ENCODE results near the gene KICS2.
A peak's percentile ranks its signal among the peaks of the same experiment; 100 is the strongest.

KICS2 gene

DNA sequence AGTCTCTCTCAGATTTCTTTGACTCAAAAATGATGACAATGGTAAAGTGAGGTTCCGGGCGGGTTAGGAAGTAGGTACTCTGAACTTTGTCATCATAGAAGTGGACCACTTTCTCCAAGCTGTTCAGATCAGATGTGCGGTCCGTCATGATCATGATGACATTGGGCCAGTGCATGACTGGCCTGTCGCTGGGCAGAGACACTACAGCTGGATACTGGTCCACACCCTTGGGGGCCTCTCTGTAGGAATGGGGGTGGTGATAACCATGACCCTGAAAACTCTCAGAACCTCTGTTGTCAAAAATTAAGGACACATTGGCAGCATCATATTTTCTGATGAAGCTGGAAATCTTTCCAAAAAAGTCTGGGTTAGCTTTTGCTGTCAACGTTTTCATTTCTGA is 28.2 kb downstream of the KICS2 start:
- H3K27ac Mint-ChIP-seq: no peak overlapping the region
- no peak for ATAC-seq
- no peak overlapping the region for H3K4me3 Mint-ChIP-seq
- H3K9me3 Mint-ChIP-seq: no peaks in the 10 kb centered on the region
- H3K4me1 Mint-ChIP-seq: peaks cover 17% of the 10 kb centered on the region
- H3K27me3 Mint-ChIP-seq: no peaks in the 10 kb centered on the region
- peaks cover 52% of the 10 kb centered on the region for H3K36me3 Mint-ChIP-seq

DNA sequence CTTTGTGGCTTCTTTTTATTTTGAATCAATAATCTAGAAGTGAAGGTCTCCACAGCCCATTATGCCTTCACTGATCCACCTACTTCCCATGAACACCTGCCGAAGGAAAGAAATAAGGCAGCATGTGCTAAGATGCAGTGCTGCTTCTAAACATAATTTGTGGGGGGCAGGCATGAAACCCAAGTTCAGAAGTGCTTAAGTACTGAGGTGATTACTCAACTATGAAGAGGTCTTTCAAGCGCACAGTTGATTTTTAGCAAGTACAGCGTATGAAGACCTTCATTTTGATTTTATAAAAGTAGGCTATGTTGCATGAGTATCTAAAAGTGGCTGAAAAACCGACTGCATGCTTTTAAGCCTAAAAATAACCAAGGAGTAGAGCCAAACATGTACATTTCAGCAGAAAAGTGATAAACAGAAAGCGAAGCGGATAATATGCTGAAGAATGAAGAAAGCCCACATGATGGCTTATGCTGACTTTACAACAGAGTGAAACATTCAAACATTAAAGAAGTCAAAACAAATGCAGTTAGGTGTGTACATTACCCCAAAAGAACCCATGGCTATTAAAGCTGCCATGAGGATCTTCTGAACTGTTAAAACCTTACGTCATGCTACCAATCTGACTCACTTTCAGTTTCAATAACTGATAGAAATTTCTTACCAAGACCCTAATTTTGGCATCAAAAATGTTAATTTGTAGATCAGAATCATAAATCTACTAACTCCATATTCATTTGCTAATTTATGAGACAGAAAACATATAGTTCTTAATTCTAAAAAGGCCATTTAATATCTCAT is 29.3 kb downstream of the KICS2 start:
- H3K4me1 Mint-ChIP-seq: peaks cover 17% of the 10 kb centered on the region
- H3K36me3 Mint-ChIP-seq: peaks cover 56% of the 10 kb centered on the region
- H3K27ac Mint-ChIP-seq: no peak overlapping the region
- H3K27me3 Mint-ChIP-seq: no peaks in the 10 kb centered on the region
- no peak overlapping the region for H3K4me3 Mint-ChIP-seq
- H3K9me3 Mint-ChIP-seq: no peaks in the 10 kb centered on the region
- ATAC-seq: no peak

DNA sequence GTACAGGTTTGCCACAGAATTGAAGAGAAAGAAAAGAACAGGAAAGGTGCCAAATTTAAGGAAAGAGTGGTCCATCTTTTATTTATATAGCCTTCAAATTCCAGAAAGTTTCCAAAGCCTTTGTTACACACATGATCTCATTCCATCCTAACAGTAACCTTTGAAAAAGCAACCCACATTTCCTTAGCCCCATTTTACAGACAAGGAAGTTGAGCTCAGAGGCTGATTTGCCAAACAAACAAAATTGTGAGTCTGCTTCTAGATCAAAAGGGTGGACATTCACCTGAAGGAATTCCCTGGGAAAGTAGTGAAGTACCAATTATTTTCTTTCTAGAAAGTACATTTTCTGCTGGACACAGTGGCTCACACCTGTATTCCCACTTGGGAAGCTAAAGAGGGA is 32.0 kb downstream of the KICS2 start:
- no peak overlapping the region for H3K4me3 Mint-ChIP-seq
- peaks cover 17% of the 10 kb centered on the region for H3K4me1 Mint-ChIP-seq
- no peak overlapping the region for H3K27ac Mint-ChIP-seq
- no peak for ATAC-seq
- no peaks in the 10 kb centered on the region for H3K9me3 Mint-ChIP-seq
- no peaks in the 10 kb centered on the region for H3K27me3 Mint-ChIP-seq
- H3K36me3 Mint-ChIP-seq: peaks cover 55% of the 10 kb centered on the region

DNA sequence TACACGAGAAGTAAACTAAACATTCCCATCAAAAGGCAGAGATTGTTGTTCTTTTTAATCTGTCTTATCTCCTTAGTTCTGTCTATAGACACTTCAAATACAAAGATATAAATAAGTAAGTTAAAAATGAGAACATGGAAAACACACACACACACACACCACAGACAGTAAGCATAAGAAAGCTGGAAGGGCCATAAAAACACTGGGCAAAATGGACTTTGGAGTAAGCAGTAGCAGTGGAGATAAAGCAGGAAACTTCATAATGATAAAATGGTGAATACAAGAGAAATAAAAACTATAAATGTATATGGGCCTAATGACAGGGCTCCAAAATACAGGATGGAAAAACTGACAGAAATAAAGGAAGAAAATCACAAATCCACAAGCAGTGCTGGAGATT is 32.6 kb downstream of the KICS2 start:
- no peaks in the 10 kb centered on the region for H3K9me3 Mint-ChIP-seq
- no peak overlapping the region for H3K4me3 Mint-ChIP-seq
- peaks cover 54% of the 10 kb centered on the region for H3K36me3 Mint-ChIP-seq
- no peak overlapping the region for H3K27ac Mint-ChIP-seq
- H3K4me1 Mint-ChIP-seq: peaks cover 17% of the 10 kb centered on the region
- no peak for ATAC-seq
- no peaks in the 10 kb centered on the region for H3K27me3 Mint-ChIP-seq

DNA sequence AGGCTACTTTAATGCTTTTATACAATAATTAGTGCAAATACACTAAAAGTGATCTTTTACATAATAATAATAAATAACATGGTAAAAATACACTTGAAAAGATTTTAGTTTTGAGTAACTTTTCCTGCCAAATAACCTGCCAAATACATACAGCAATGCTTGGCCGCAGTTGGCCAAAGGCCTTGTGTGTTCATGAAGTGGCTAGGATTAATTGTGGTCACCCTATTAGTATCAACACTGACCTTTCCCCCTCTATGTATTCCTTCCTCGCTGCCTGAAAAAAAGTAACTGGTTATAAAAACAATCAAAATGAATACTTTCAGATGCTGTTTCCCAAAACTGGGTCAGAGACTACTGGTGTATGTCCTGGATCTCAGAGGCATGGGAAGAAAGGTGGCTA is 34.3 kb downstream of the KICS2 start:
- Mint-ChIP-seq H3K4me1 (peaks cover 9% of the 10 kb centered on the region), H3K27ac (no peak overlapping the region), H3K4me3 (no peak overlapping the region), H3K36me3 (peaks cover 45% of the 10 kb centered on the region), H3K9me3 (peaks cover 2% of the 10 kb centered on the region), H3K27me3 (no peaks in the 10 kb centered on the region)
- ATAC-seq: no peak

DNA sequence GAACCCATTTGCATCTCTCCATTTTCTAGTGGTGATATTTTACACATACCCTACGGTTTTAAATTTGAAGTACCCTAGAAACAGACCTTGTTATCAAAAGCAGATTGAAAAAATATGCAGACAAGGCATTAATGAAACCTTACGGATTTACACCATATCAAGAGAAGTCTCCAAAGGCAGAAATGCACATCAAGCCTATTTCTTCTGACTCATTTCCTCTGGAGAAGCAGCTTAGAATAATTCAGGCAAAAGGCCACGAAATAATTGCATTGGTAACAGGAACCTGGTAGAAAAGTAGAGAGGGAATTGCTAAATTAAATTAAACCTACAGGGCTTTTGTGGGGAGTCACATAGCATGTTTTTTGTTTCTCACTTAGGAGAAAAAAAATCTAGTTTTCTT is 34.7 kb downstream of the KICS2 start:
- Mint-ChIP-seq H3K36me3 (peaks cover 45% of the 10 kb centered on the region), H3K9me3 (peaks cover 3% of the 10 kb centered on the region), H3K27ac (no peak overlapping the region), H3K27me3 (no peaks in the 10 kb centered on the region), H3K4me3 (no peak overlapping the region), H3K4me1 (peaks cover 6% of the 10 kb centered on the region)
- ATAC-seq: no peak

DNA sequence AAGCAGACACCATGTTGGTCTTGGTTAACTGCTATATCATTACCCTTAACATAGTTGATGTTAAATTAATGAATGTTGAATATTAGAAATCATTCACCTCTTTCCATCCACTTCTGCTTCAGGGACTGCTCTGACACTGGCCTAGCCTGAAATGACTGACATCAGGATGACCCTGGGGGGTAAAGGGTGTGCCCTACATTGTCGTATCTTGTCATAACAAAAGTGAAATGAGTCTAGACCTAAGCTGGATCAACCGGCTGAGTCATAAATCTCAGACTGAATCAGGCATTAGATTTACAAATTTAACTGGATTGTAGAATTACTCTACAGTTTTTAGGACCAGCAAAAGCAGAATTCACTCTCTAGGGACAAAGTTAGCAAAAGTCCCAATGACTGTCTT is 35.3 kb downstream of the KICS2 start:
- peak; percentile 66 for ATAC-seq
- H3K36me3 Mint-ChIP-seq: peaks cover 39% of the 10 kb centered on the region
- no peaks in the 10 kb centered on the region for H3K27me3 Mint-ChIP-seq

DNA sequence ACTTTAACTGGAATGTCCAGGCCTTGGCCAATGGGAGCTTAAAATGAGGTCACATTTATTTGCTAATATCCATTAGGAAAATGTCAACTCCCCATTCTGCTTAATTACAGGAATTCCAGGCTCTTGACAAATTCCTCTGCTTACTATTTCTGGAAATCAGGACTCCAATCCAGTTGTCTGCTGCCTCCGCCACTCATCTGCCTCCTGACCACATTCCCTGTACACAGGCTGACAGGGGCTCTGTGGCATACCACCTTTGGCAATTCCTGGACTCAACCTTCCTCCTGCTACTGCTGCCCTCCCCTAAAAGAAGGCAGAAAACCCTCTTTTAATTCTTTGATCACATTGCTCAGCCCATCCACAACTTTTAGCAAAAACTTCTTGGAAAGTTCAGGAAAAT is 37.9 kb downstream of the KICS2 start:
- H3K27ac Mint-ChIP-seq: no peak overlapping the region
- no peak overlapping the region for H3K4me3 Mint-ChIP-seq
- H3K27me3 Mint-ChIP-seq: no peaks in the 10 kb centered on the region
- H3K4me1 Mint-ChIP-seq: no peaks in the 10 kb centered on the region
- peaks cover 3% of the 10 kb centered on the region for H3K9me3 Mint-ChIP-seq
- peaks cover 27% of the 10 kb centered on the region for H3K36me3 Mint-ChIP-seq
- no peak for ATAC-seq

More for the DNA sequence above, 35.3 kb downstream of the KICS2 start:
- Mint-ChIP-seq H3K4me1 (peaks cover 6% of the 10 kb centered on the region), H3K4me3 (no peak overlapping the region), H3K9me3 (peaks cover 3% of the 10 kb centered on the region), H3K27ac (no peak overlapping the region)

DNA sequence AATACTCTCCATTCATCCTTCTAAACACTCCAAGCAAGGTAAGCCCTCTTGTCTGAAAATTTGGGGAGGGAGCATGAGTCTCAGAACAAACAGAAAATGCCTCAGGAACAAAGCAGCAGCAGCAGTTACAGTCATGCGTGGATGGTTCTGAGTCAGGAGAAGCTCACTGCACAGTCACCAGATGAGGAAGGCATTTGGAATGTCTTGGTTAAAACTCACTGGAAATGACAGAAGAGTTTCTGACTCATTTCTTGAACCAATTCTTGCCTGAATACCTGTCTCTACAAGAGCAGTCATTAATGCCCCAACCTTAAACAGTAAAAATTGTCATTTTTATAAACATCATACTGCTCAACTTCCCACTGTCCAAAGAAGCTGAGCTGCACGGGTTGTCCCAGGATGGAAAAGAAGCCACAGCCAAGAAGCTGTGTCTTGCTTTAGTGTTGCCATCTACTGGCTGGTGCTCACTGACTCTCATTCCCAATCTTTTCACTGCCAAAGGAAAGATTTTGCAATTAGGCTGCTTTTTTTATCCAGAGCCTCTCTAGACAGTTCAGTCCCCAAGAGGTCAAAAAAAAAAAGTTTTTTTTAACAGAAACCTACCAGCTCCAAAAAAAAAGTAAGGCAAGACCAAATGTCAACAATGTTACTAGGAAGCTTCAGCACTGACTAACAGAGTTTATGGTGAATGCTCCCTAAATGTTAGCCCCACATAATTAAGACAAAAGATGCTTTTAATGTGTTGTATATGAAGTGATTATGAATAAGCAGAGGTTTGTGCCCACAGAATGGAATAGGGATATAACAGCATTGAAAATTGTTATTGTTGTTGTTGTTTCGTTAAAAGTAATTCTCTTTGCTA is 40.4 kb downstream of the KICS2 start:
- peaks cover 3% of the 10 kb centered on the region for H3K9me3 Mint-ChIP-seq
- no peaks in the 10 kb centered on the region for H3K4me1 Mint-ChIP-seq
- ATAC-seq: no peak
- no peak overlapping the region for H3K4me3 Mint-ChIP-seq
- no peak overlapping the region for H3K27ac Mint-ChIP-seq
- H3K36me3 Mint-ChIP-seq: peaks cover 17% of the 10 kb centered on the region
- H3K27me3 Mint-ChIP-seq: no peaks in the 10 kb centered on the region

DNA sequence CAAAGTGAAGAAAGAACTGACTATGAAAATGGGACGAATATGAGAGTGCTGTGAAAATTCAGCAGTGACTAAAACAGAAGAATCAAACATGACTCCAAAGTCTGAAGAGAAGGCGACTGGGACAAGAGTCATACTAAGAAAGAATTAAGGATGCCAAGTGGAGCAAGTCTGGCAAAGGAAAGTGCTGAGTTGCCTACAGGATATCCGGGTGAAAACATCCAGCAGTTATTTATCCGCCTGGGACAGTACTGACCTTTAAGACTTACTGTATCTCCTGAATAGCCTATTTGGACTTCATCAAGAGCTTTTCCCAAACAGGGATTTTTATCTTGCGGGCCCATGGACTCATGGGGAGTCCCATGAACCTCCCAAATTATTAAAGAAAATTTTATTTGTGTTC is 41.1 kb downstream of the KICS2 start:
- no peak for ATAC-seq
- Mint-ChIP-seq H3K27me3 (no peaks in the 10 kb centered on the region), H3K36me3 (peaks cover 17% of the 10 kb centered on the region), H3K4me1 (no peaks in the 10 kb centered on the region), H3K27ac (no peak overlapping the region), H3K9me3 (peaks cover 3% of the 10 kb centered on the region), H3K4me3 (no peak overlapping the region)

DNA sequence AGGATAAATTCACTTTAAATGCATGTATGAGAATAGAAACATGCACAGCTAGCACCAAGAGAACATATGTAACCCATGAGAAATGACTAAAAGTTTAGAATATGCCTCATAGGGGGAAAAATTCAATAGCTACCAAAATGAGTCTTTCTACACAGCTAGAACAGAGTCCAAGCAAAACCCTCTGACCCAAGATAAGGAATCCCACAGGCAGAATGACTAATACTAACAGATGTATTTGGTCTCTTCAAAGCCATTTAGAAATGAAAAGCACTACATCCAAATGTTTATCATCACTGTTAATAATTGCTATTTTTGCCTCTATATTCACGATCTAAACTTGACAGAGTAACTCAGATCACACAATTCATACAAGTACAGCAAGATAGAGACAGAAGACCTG is 44.0 kb downstream of the KICS2 start:
- no peak overlapping the region for H3K4me3 Mint-ChIP-seq
- no peaks in the 10 kb centered on the region for H3K27me3 Mint-ChIP-seq
- H3K4me1 Mint-ChIP-seq: no peaks in the 10 kb centered on the region
- ATAC-seq: no peak
- H3K27ac Mint-ChIP-seq: no peak overlapping the region
- peaks cover 7% of the 10 kb centered on the region for H3K36me3 Mint-ChIP-seq
- H3K9me3 Mint-ChIP-seq: peaks cover 3% of the 10 kb centered on the region

DNA sequence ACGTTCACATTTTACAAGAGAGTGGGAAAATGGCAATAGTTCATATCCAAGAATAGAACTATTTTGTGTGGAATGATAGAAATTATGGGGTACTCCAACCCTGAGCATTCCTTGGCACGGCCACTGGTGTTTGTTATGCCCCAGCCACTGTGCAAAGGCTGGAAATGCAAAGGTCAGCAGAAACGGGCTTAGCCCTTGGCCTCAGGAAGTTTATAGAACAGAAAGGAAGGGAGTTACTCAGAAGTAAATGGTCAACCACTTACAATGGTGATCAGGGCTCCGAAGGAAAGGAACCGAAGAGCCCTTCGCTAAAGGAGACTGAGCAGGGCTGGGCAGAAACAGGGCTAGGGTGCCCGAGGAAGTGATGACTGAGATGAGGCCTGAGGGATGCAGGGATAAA is 45.1 kb downstream of the KICS2 start:
- H3K9me3 Mint-ChIP-seq: no peaks in the 10 kb centered on the region
- ATAC-seq: no peak
- H3K4me1 Mint-ChIP-seq: no peaks in the 10 kb centered on the region
- no peak overlapping the region for H3K27ac Mint-ChIP-seq
- H3K27me3 Mint-ChIP-seq: no peaks in the 10 kb centered on the region
- no peak overlapping the region for H3K4me3 Mint-ChIP-seq
- H3K36me3 Mint-ChIP-seq: no peaks in the 10 kb centered on the region

DNA sequence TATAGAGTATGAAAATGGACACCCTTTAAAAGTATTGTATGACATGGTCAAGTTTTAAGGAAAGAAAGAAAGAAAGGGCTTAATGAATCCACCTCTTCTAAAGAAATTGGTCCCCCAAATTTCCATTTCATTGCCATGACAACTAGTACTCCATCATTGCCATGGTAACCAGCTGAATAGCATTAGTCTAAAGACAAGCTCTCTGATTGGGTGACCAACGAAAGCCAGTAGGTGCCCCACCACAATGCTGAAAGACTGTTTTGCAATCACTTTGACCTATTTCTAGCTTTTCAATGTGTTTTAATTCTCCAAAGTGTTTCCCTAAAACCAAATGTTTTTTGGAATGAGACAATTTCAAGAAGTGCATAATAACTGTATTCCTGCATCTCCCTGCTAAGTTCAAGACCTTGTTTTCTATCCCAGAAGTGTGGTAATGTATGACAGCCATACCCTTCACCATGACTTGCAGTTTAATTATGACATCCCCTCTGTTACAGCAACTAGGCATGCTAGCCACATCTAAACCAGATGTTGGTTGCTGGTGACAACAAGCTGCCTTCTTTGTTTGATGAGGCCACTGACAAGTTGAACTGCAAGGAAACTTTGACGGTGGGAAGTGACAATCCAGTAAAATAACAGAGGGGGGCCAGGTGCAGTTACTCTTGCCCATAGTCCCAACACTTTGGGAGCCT is 46.7 kb downstream of the KICS2 start:
- ATAC-seq: no peak
- Mint-ChIP-seq H3K9me3 (no peaks in the 10 kb centered on the region), H3K4me3 (no peak overlapping the region), H3K36me3 (no peaks in the 10 kb centered on the region), H3K27me3 (no peaks in the 10 kb centered on the region), H3K4me1 (no peaks in the 10 kb centered on the region), H3K27ac (no peak overlapping the region)

DNA sequence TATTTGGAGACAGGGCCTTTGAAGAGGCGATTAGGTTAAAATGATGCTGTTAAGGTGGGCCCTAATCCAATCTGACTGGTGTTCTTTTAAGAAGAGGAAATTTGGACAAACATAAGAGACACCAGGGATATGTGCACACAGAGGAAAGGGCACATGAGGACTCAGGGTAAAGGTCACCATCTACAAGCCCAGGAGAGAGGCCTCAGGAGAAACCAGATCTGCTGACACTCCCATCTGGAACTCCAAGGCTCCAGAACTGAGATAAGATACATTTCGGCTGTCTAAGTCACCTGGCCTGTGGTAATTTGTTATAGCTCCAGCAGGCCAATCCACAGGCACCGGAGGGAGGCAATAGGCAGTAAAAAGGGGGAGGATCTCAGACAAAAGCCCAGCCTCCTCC is 48.6 kb downstream of the KICS2 start:
- Mint-ChIP-seq H3K27me3 (no peaks in the 10 kb centered on the region), H3K36me3 (no peaks in the 10 kb centered on the region), H3K9me3 (no peaks in the 10 kb centered on the region)

More for the DNA sequence above, 48.6 kb downstream of the KICS2 start:
- H3K4me1 Mint-ChIP-seq: no peaks in the 10 kb centered on the region
- ATAC-seq: no peak
- H3K4me3 Mint-ChIP-seq: no peak overlapping the region
- no peak overlapping the region for H3K27ac Mint-ChIP-seq
